Measurements from ENCODE around the gene ALDH3B2. TPM values are rescaled to one million over a fixed set of nuclear protein-coding genes. Genes with fewer than 3 reads are reported as not detected.
"Not testable (repeated sequence)": the region's sequence is repeated elsewhere in the genome, so short reads cannot be mapped to it uniquely, and the experiment has no call there.

ALDH3B2 gene
- total RNA-seq, 4 donors from 2014 or later, result not detected

- H3K4me3 ChIP-seq; H3K9me3 ChIP-seq; DNase-seq; in situ Hi-C loops (cut with MboI; ENCODE audit: low sequenced_read_pairs in 4 of 4); intact Hi-C loops (cut with DNase I; ENCODE audit: low total_unique reads); H3K27me3 ChIP-seq; ATAC-seq; H3K27ac ChIP-seq; H3K4me1 ChIP-seq; H3K36me3 ChIP-seq: not testable (repeated sequence)
These were observed 54.5 kb downstream of the ALDH3B2 start for GRCh38 chr11:67619683-67620618.

- DNase-seq; H3K9me3 ChIP-seq; H3K36me3 ChIP-seq; ATAC-seq; H3K4me1 ChIP-seq; H3K4me3 ChIP-seq; intact Hi-C loops (cut with DNase I; ENCODE audit: low total_unique reads); H3K27ac ChIP-seq; in situ Hi-C loops (cut with MboI; ENCODE audit: low sequenced_read_pairs in 4 of 4); H3K27me3 ChIP-seq: not testable (repeated sequence)
These were observed 55.3 kb downstream of the ALDH3B2 start for GRCh38 chr11:67618901-67619659.

GRCh38 chr11:67617243-67617953, 57.0 kb downstream of the ALDH3B2 start:
- Histone ChIP-seq H3K36me3 (peaks cover 0 to 5% of the 10 kb centered on the region in 2 donors), H3K4me3 (no peak overlapping the region), H3K4me1 (peaks cover 0 to 8% of the 10 kb centered on the region in 2 donors), H3K27me3 (peaks cover 0 to 2% (median 0%) of the 10 kb centered on the region in 3 donors), H3K9me3 (no peaks in the 10 kb centered on the region), H3K27ac (no peak overlapping the region)
- no peak for TF ChIP-seq POLR2A (IDR thresholded peaks at IDR 0.05)
- TF ChIP-seq CTCF (IDR thresholded peaks at IDR 0.05 in 4 of 5, conservative IDR thresholded peaks at IDR 0.05 in 1 of 5), result no peak
- in situ Hi-C loops (cut with MboI; ENCODE audit: low sequenced_read_pairs in 4 of 4), result no loop called here
- DNase-seq, result no peak
- ATAC-seq, result no peak
- intact Hi-C loops (cut with DNase I; ENCODE audit: low total_unique reads), result no loop called here

- no peak for DNase-seq
- Histone ChIP-seq H3K9me3 (no peaks in the 10 kb centered on the region), H3K27ac (no peak overlapping the region), H3K36me3 (peaks cover 0 to 12% of the 10 kb centered on the region in 2 donors), H3K4me3 (no peak overlapping the region), H3K27me3 (peaks cover 0 to 2% (median 0%) of the 10 kb centered on the region in 3 donors), H3K4me1 (peaks cover 0 to 8% of the 10 kb centered on the region in 2 donors)
- intact Hi-C loops (cut with DNase I; ENCODE audit: low total_unique reads) (no loop called here), in situ Hi-C loops (cut with MboI; ENCODE audit: low sequenced_read_pairs in 4 of 4) (no loop called here)
- TF ChIP-seq POLR2A (IDR thresholded peaks at IDR 0.05), result no peak
- TF ChIP-seq CTCF (IDR thresholded peaks at IDR 0.05 in 4 of 5, conservative IDR thresholded peaks at IDR 0.05 in 1 of 5), result no peak
- no peak for ATAC-seq
These were observed 57.8 kb downstream of the ALDH3B2 start for GRCh38 chr11:67616431-67617242.

Data from gastrocnemius medialis (tissue), 4 donors.